Activated CD4-positive, alpha-beta T cell treated with anti-CD3 and anti-CD28 coated beads for 48 hours (primary cell): ENCODE results near the gene DDX24.
A peak's percentile ranks its signal among the peaks of the same experiment; 100 is the strongest.

Source experiments
- DNase-seq: peaks from one replicate; pipeline ENCODE4 v3.0.0-alpha.2; 2020

The DDX24 gene

GRCh38 chr14:94046696-94047250 is 34.2 kb downstream of the DDX24 start:
- DNase-seq = no peak

GRCh38 chr14:94045563-94046345 is 35.2 kb downstream of the DDX24 start:
- DNase-seq = no peak

GRCh38 chr14:94045101-94045500 is 35.9 kb downstream of the DDX24 start:
- no peak for DNase-seq

GRCh38 chr14:94044476-94045091 is 36.4 kb downstream of the DDX24 start:
- no peak for DNase-seq

GRCh38 chr14:94043756-94044475 is 37.1 kb downstream of the DDX24 start:
- no peak for DNase-seq

GRCh38 chr14:94043111-94043755 is 37.8 kb downstream of the DDX24 start:
- DNase-seq = no peak

- no peak for DNase-seq
Measured at GRCh38 chr14:94042433-94043091, 38.4 kb downstream of the DDX24 start.

GRCh38 chr14:94041551-94042346 is 39.3 kb downstream of the DDX24 start:
- DNase-seq = no peak

GRCh38 chr14:94040796-94041195 is 40.2 kb downstream of the DDX24 start:
- DNase-seq = no peak

- no peak for DNase-seq
Measured at GRCh38 chr14:94040247-94040646, 40.8 kb downstream of the DDX24 start.

GRCh38 chr14:94038921-94039629 is 41.9 kb downstream of the DDX24 start:
- no peak for DNase-seq

- no peak for DNase-seq
Measured at GRCh38 chr14:94038510-94038909, 42.5 kb downstream of the DDX24 start.

- no peak for DNase-seq
Measured at GRCh38 chr14:94037954-94038353, 43.0 kb downstream of the DDX24 start.

- peak; percentile 87 for DNase-seq
Measured at GRCh38 chr14:94036313-94037167, 44.5 kb downstream of the DDX24 start.

GRCh38 chr14:94034886-94035285 is 46.1 kb downstream of the DDX24 start:
- no peak for DNase-seq

- DNase-seq = no peak
Measured at GRCh38 chr14:94031883-94032279, 49.1 kb downstream of the DDX24 start.

- no peak for DNase-seq
Measured at GRCh38 chr14:94031161-94031882, 49.7 kb downstream of the DDX24 start.

GRCh38 chr14:94030571-94030970 is 50.4 kb downstream of the DDX24 start:
- DNase-seq = no peak

- no peak for DNase-seq
Measured at GRCh38 chr14:94029671-94030203, 51.3 kb downstream of the DDX24 start.
